ENCODE results near the gene RTN4.

Gene RTN4

DNA sequence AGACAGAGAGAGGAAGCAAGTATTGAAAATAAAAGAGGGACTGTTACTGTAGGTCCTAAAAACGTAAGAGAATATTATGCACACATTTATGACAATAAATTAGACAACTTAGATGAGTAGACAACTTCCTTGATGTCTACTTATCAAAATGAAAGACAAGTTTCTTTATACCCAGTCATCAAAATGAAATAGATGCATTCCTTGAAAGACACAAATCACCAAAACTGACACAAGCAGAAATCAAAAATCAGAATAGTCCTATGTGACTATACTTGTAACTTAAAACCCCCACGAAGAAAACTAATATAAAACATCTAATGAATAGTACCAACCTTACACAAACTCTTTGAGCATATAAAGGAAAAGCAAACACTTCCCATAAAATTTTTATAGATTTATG is 14.5 kb downstream of the RTN4 start:
- DNase-seq = no peak

DNA sequence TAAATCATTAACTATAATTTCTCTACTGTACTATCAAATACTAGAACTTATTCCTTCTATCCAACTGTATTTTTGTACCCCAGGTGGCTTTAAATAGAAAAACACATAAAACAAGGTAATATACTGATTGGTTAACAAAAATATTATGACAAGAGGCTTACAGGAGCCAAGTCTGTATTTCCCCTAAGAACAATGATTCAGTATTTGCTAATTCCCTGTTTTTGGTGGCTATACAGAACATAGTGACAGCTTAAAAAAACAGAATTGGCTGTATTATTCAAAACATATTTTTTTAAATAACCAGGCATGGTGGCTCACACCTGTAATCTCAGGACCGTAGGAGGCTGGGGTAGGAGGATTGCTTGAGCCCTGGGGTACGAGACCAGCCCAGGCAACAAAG is 16.3 kb downstream of the RTN4 start:
- no peak for DNase-seq

GRCh38 chr2:55033076-55033742 is 17.0 kb downstream of the RTN4 start:
- DNase-seq = no peak

GRCh38 chr2:55031505-55031904 is 18.7 kb downstream of the RTN4 start:
- DNase-seq = no peak

- DNase-seq = no peak
Measured at GRCh38 chr2:55030766-55031165, 19.5 kb downstream of the RTN4 start.

- no peak for DNase-seq
Measured at GRCh38 chr2:55029098-55029497, 21.2 kb downstream of the RTN4 start.

DNA sequence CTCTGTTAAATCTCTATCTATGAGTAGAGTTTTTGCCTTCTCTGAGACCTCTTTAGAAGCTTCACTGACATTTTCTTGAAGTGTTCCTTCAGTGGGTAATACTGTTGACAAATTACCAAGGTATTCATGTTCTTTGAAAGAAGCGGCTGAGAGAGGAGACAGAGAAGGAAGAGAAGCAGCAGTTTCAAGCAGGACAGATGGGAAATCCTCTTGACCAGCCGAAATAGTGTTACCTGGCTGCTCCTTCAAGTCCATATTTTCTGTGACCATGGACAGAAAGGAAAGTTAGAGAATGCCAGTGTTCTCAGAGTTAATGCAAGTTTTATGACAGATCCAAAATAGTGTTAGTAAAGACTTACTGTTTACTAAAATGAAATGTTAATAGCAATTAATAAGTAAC is 23.0 kb downstream of the RTN4 start:
- no peak for DNase-seq

GRCh38 chr2:55026202-55026601 is 24.0 kb downstream of the RTN4 start:
- DNase-seq = no peak

GRCh38 chr2:55025627-55026026 is 24.6 kb downstream of the RTN4 start:
- no peak for DNase-seq

DNA sequence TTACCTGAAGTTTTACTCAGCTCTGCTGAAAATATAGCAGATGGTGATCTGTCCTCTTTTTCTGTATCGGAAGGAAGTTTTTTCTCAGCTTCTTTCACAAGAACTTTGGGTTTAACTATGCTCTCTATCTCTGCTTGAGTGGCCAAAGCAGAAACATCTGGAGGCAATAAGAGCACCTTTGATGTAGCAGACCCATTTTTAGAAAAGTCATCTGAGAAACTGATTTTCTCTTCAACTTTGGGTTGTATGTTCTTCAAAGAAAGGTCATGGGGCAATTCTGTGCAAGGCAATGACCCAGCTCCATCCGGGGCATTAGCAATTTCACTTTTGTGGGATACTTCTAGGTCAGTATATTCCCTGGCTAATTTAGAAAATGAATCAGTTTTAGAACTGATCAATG is 25.2 kb downstream of the RTN4 start:
- DNase-seq = no peak

GRCh38 chr2:55022476-55022875 is 27.8 kb downstream of the RTN4 start:
- no peak for DNase-seq

- no peak for DNase-seq
Measured at GRCh38 chr2:55019526-55020258, 30.6 kb downstream of the RTN4 start.

DNA sequence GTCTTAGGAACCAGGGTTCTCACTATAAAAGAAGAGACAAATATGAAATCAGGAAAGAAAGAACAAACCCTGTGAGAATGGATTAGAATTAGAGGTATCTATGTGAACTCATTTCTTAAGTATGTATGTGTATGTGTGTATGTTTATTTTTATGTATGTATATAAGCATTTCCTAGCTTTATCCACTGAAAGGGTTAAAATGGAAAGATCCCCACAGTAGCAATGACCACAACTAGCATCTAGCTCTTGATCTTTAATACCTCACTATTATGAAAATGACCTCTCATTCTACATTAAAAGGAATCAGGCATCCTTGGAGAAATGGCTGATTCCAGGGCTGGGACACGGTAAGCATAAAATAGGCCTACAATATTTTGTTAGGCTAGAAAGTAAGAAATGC is 31.6 kb downstream of the RTN4 start:
- no peak for DNase-seq

- DNase-seq = no peak
Measured at GRCh38 chr2:55017880-55018279, 32.4 kb downstream of the RTN4 start.

DNA sequence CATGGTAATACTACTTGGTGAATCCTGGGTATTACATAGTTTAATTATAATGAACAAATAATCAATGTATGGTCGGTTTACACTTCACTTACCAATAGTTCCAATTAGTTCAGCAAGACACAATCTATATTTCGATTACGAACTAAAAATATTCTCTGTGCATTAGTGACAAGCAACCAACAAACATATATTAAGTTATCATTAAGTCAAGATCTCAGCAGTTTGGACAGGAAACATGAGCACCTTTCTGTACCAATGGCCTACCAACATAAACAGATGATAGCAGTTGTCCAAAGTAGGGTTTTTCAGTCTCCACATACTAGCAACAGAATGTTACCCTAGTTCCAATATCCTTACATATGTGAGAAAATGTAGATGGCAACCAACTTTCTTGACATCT is 32.8 kb downstream of the RTN4 start:
- DNase-seq = no peak

- DNase-seq = peak; percentile 23
Measured at GRCh38 chr2:55014962-55015939, 35.0 kb downstream of the RTN4 start.

DNA sequence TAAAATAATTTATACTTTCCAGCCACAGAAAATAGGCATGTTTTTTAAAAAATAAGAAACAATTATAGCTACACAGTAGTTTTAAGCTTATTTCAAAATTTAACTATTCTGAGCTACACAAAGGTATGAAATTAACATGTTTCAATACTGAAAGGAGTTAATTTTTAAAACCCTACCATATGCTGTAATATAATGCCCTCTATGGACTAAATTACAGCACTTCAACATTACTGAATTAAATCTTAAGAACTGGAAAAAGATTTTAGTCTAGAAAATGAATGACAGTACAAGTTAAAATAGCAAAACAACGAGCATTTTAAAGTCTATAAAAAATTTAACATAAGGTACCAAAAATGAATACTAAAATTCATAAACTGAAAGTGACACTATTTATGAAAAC is 36.3 kb downstream of the RTN4 start:
- DNase-seq = no peak

- no peak for DNase-seq
Measured at GRCh38 chr2:55012672-55013484, 37.4 kb downstream of the RTN4 start.

- no peak for DNase-seq
Measured at GRCh38 chr2:55011831-55012671, 38.2 kb downstream of the RTN4 start.

DNA sequence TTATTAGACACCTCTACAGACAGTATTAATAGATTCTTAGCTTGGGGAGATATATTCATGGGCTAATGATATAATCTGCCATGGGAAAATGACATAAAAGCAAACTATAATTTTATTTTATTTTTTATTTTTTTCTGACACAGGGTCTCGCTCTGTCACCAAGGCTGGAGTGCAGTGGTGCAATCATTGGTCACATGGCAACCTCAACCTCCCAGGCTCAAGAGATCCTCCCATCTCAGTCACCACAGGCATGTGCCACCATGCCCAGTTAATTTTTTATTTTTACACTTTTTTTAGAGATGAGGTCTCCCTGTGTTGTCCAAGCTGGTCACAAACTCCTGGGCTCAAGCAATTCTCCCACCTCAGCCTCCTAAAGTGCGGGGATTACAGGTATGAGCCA is 39.3 kb downstream of the RTN4 start:
- DNase-seq = no peak

DNA sequence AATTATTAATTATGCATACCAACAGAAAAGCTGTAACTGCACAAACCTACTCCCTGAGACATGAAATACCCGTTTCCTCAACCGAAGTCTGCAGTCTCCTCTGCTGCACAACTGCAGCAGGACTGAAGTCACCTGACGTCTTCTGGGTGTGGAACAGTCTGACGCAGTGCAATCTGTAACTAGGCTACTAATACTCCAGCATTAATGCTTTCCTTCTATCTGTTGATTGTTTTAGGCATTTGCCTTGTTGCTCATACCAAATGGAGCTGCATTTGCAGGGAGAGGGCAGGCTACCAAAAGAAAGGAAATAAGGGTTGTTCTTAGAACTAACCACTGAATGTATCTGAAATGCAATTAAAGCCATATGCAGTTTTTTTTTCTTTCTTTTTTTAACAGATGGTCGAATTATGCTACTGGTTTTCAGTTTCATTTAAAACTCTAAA is 40.1 kb downstream of the RTN4 start:
- no peak for DNase-seq
